HEK293 (cell line): ENCODE results near the gene CASP10.

ENCODE experiments used
- CTCF ChIA-PET: fragments of 350-600 bp; formaldehyde crosslinking; extraction: SDS; loops from one replicate; lab custom pipeline; 2021; ENCODE audit warnings: antibody characterized with exemption; lab: Yijun Ruan, JAX
- POLR2A ChIA-PET: fragments of 300-600 bp; formaldehyde crosslinking; extraction: SDS; loops from one replicate; lab custom pipeline; 2020; ENCODE audit warnings: antibody characterized with exemption, inconsistent platforms; lab: Yijun Ruan, JAX
- H3K27ac ChIP-seq: fragments of 200-500 bp; sonication (Bioruptor generic); 2 replicates; pipeline ENCODE4 v1.5.1; 2014; ENCODE audit warnings: low read depth, low read length, control low read depth, inconsistent platforms; ENCODE audit errors: extremely low read depth
- H3K36me3 ChIP-seq, 2 experiments: fragments of 200-500 bp in 1 of 2; sonication (Bioruptor generic) in 1 of 2; 1 replicate in 1 of 2; 2 replicates in 1 of 2; pipeline ENCODE4 v1.5.1; 2014 to 2017; ENCODE audit warnings: inconsistent platforms in 2 of 2, low read length in 2 of 2; ENCODE audit not compliant: control insufficient read depth in 2 of 2, insufficient read depth in 1 of 2
- H3K4me1 ChIP-seq: fragments of 200-500 bp; sonication (Bioruptor generic); 2 replicates; pipeline ENCODE4 v1.5.1; 2014; ENCODE audit warnings: mild to moderate bottlenecking, low read length, inconsistent platforms; ENCODE audit not compliant: control insufficient read depth, insufficient read depth
- H3K4me3 ChIP-seq: 2 replicates; pipeline ENCODE4 v1.5.1; 2011; ENCODE audit warnings: low read depth, mild to moderate bottlenecking, control low read depth, low read length, moderate library complexity
- H3K9me3 ChIP-seq: fragments of 200-500 bp; sonication (Bioruptor generic); 2 replicates; pipeline ENCODE4 v1.5.1; 2014; ENCODE audit warnings: low read depth, low read length, inconsistent platforms; ENCODE audit not compliant: control insufficient read depth, insufficient read depth
- KLF1 ChIP-seq: fragments of 450-650 bp; formaldehyde crosslinking; IDR thresholded peaks from 2 replicates; pipeline ENCODE4 v1.5.1; 2016; ENCODE audit warnings: missing biosample characterization, missing genetic modification characterization
- PRDM1 ChIP-seq: fragments of 450-650 bp; formaldehyde crosslinking; IDR thresholded peaks from 2 replicates; pipeline ENCODE4; 2016; ENCODE audit warnings: missing biosample characterization, missing genetic modification characterization
- SALL2 ChIP-seq: fragments of 450-650 bp; formaldehyde crosslinking; IDR thresholded peaks from 2 replicates; pipeline ENCODE4 v1.5.0; 2017; ENCODE audit warnings: missing biosample characterization, mild to moderate bottlenecking, missing genetic modification characterization, borderline replicate concordance
- SP7 ChIP-seq: fragments of 450-650 bp; formaldehyde crosslinking; IDR thresholded peaks from 2 replicates; pipeline ENCODE4 v1.5.1; 2016; ENCODE audit warnings: missing biosample characterization, missing genetic modification characterization
- ZBTB7A ChIP-seq: fragments of 450-650 bp; formaldehyde crosslinking; IDR thresholded peaks from 2 replicates; pipeline ENCODE4 v1.5.1; 2016; ENCODE audit warnings: low read depth, missing biosample characterization, missing genetic modification characterization
- ZEB2 ChIP-seq: fragments of 450-650 bp; formaldehyde crosslinking; IDR thresholded peaks from 2 replicates; pipeline ENCODE4 v1.5.1; 2016; ENCODE audit warnings: missing biosample characterization, missing genetic modification characterization
- ZFP3 ChIP-seq: fragments of 450-650 bp; formaldehyde crosslinking; IDR thresholded peaks from 2 replicates; pipeline ENCODE4 v1.5.1; 2016; ENCODE audit warnings: low read depth, missing biosample characterization, missing genetic modification characterization
- ZFP41 ChIP-seq: fragments of 450-650 bp; formaldehyde crosslinking; IDR thresholded peaks from 2 replicates; pipeline ENCODE4 v1.5.1; 2016; ENCODE audit warnings: missing biosample characterization, missing genetic modification characterization, borderline replicate concordance
- ZNF132 ChIP-seq: fragments of 450-650 bp; formaldehyde crosslinking; IDR thresholded peaks from 2 replicates; pipeline ENCODE4 v1.5.1; 2017; ENCODE audit warnings: missing biosample characterization, missing genetic modification characterization, borderline replicate concordance
- ZNF23 ChIP-seq: fragments of 450-650 bp; formaldehyde crosslinking; IDR thresholded peaks from 2 replicates; pipeline ENCODE4 v1.5.1; 2016; ENCODE audit warnings: missing biosample characterization, missing genetic modification characterization, borderline replicate concordance
- ZNF366 ChIP-seq: fragments of 450-650 bp; formaldehyde crosslinking; conservative IDR thresholded peaks from 2 replicates; pipeline ENCODE4 v1.5.1; 2016; ENCODE audit warnings: missing biosample characterization, missing genetic modification characterization
- ZNF423 ChIP-seq: fragments of 450-650 bp; formaldehyde crosslinking; IDR thresholded peaks from 2 replicates; pipeline ENCODE4 v1.5.1; 2016; ENCODE audit warnings: missing biosample characterization, missing genetic modification characterization
- ZNF426 ChIP-seq: fragments of 450-650 bp; formaldehyde crosslinking; IDR thresholded peaks from 2 replicates; pipeline ENCODE4 v1.5.1; 2017; ENCODE audit warnings: missing biosample characterization, missing genetic modification characterization, mild to moderate bottlenecking, inconsistent platforms, moderate library complexity
- ZNF544 ChIP-seq: fragments of 450-650 bp; formaldehyde crosslinking; IDR thresholded peaks from 2 replicates; pipeline ENCODE4 v1.5.0; 2017; ENCODE audit warnings: missing biosample characterization, missing genetic modification characterization
- ZNF571 ChIP-seq: fragments of 450-650 bp; formaldehyde crosslinking; IDR thresholded peaks from 2 replicates; pipeline ENCODE4 v1.5.0; 2017; ENCODE audit warnings: missing biosample characterization, missing genetic modification characterization
- ZNF596 ChIP-seq: fragments of 450-650 bp; IDR thresholded peaks from 2 replicates; pipeline ENCODE4 v1.5.0; 2018; ENCODE audit warnings: missing biosample characterization, mild to moderate bottlenecking, missing genetic modification characterization, moderate library complexity
- ZNF623 ChIP-seq: fragments of 450-650 bp; formaldehyde crosslinking; IDR thresholded peaks from 2 replicates; pipeline ENCODE4 v1.5.1; 2016; ENCODE audit warnings: missing biosample characterization, missing genetic modification characterization
- ZNF624 ChIP-seq: fragments of 450-650 bp; formaldehyde crosslinking; IDR thresholded peaks from 2 replicates; pipeline ENCODE4 v1.5.1; 2017; ENCODE audit warnings: missing biosample characterization, missing genetic modification characterization
- ZNF791 ChIP-seq: fragments of 450-650 bp; formaldehyde crosslinking; IDR thresholded peaks from 2 replicates; pipeline ENCODE4 v1.5.1; 2016; ENCODE audit warnings: missing biosample characterization, missing genetic modification characterization
- ZNF837 ChIP-seq: fragments of 450-650 bp; formaldehyde crosslinking; IDR thresholded peaks from 2 replicates; pipeline ENCODE4 v1.5.1; 2016; ENCODE audit warnings: missing biosample characterization, missing genetic modification characterization
- ZNF843 ChIP-seq: fragments of 450-650 bp; formaldehyde crosslinking; IDR thresholded peaks from 2 replicates; pipeline ENCODE4 v1.5.1; 2016; ENCODE audit warnings: missing biosample characterization, missing genetic modification characterization
- ZXDB ChIP-seq: fragments of 450-650 bp; formaldehyde crosslinking; IDR thresholded peaks from 2 replicates; pipeline ENCODE4 v1.5.1; 2016; ENCODE audit warnings: missing biosample characterization, missing genetic modification characterization
- TF ChIP-seq, protein P1 (sequence below): fragments of 450-650 bp; formaldehyde crosslinking; IDR thresholded peaks from 2 replicates; pipeline ENCODE4 v1.5.1; 2016; ENCODE audit warnings: missing biosample characterization, missing genetic modification characterization
- TF ChIP-seq, protein P2 (sequence below): fragments of 450-650 bp; formaldehyde crosslinking; IDR thresholded peaks from 2 replicates; pipeline ENCODE4 v1.5.1; 2016; ENCODE audit warnings: missing biosample characterization, missing genetic modification characterization
- TF ChIP-seq, protein P3 (sequence below): fragments of 450-650 bp; formaldehyde crosslinking; IDR thresholded peaks from 2 replicates; pipeline ENCODE4 v1.5.1; 2016; ENCODE audit warnings: missing biosample characterization, missing genetic modification characterization

The CASP10 gene

DNA sequence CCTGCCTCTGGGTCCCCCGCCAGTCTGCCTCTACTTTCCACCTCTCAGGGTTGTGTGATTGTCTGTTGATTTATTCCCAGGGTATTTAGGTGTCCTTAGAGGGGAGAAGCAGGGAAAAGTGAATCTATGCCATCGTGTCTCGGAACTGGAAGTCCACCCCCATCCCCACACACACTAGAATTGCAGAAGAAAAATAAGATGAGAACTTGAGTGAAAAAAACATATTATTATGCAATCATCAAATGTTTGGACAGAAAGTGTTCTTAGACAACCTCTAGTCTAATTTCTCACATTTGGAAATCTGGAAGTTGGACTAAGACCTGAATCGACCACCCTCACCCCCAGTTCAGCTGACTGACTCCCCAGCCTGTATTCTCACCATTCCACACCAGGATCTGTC, 63.3 kb downstream of the CASP10 start:
- no peaks in the 10 kb centered on the region for H3K4me1 ChIP-seq
- H3K36me3 ChIP-seq, result no peaks in the 10 kb centered on the region
- no peak for TF ChIP-seq ZNF843 (tag by site-specific recombination)
- no peak for TF ChIP-seq ZNF366 (tag by site-specific recombination)
- no peak for TF ChIP-seq ZXDB
- TF ChIP-seq, protein P1, sequence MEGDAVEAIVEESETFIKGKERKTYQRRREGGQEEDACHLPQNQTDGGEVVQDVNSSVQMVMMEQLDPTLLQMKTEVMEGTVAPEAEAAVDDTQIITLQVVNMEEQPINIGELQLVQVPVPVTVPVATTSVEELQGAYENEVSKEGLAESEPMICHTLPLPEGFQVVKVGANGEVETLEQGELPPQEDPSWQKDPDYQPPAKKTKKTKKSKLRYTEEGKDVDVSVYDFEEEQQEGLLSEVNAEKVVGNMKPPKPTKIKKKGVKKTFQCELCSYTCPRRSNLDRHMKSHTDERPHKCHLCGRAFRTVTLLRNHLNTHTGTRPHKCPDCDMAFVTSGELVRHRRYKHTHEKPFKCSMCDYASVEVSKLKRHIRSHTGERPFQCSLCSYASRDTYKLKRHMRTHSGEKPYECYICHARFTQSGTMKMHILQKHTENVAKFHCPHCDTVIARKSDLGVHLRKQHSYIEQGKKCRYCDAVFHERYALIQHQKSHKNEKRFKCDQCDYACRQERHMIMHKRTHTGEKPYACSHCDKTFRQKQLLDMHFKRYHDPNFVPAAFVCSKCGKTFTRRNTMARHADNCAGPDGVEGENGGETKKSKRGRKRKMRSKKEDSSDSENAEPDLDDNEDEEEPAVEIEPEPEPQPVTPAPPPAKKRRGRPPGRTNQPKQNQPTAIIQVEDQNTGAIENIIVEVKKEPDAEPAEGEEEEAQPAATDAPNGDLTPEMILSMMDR (tag by site-specific recombination), result no peak
- no peak for TF ChIP-seq ZNF623 (tag by site-specific recombination)
- TF ChIP-seq ZNF571 (tag by site-specific recombination), result no peak
- no peak for TF ChIP-seq ZNF791
- no peak for TF ChIP-seq SALL2 (tag by site-specific recombination)
- TF ChIP-seq ZNF624 (tag by site-specific recombination), result no peak
- TF ChIP-seq ZNF426 (tag by site-specific recombination), result no peak
- H3K4me3 ChIP-seq, result no peak overlapping the region
- CTCF ChIA-PET, result interaction anchor here (0.6 kb wide), 1 partner anchor 1047 kb away, joined by 3 read pairs; no protein-coding TSS in a partner anchor
- no peak overlapping the region for H3K27ac ChIP-seq
- H3K9me3 ChIP-seq, result no peaks in the 10 kb centered on the region
- POLR2A ChIA-PET, result interaction anchor here (0.7 kb wide), 1 partner anchor 10 kb away, joined by 3 read pairs; no protein-coding TSS in a partner anchor

DNA sequence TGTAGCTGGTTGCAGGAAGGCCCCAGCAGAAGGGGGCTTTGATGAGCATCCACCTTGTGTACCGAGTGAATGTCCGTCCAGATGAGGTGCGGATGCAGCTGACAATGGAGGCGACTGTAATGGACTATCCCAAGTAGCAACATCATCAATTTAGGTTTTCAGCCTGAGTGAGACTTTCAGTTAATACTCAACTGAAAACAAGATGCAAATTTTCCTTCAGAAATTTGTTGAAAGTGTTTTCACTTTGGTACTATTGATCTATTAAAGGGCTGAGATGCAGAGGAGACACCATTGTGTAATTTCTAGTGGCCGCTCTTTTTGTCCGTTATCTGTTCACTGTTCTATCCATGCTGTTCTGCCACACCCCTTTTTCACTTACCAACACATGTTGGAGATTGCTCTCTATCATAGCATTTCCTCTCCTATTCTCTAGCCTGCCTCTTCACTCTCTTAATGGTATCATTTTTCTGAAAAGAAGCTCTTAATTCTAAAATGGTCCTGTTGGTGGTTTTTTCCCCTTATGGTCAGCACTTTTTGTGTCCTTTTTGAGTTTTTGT, 65.4 kb downstream of the CASP10 start:
- H3K4me3 ChIP-seq, result no peak overlapping the region
- no peaks in the 10 kb centered on the region for H3K36me3 ChIP-seq
- H3K4me1 ChIP-seq, result no peaks in the 10 kb centered on the region
- H3K9me3 ChIP-seq, result no peaks in the 10 kb centered on the region
- ChIA-PET CTCF (no interaction called here), POLR2A (no interaction called here)
- H3K27ac ChIP-seq, result no peak overlapping the region
- no peak for TF ChIP-seq ZNF596 (tag by site-specific recombination)
- no peak for TF ChIP-seq ZNF837 (tag by site-specific recombination)
- TF ChIP-seq, protein P1 (tag by site-specific recombination), result no peak
- TF ChIP-seq ZNF423, result no peak

DNA sequence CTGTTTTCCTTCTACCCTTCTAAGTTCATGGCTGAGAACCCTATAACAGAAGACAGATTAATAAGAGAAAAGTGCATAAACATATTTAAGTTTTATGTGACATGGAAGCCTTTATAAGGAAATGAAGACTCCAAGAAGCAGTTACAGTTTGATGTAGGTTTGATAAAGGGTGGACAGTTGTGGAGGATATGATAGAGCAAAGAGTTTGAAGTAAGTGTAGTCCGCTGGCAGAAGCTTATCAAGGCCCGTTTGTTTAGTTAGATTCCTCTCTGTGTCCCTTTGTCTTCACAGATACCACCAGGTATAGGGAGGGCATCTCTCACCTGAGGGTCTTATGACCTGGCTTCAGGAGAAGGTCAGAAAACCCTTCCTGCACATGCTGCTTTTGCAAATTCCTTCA, 66.9 kb downstream of the CASP10 start:
- no peak overlapping the region for H3K27ac ChIP-seq
- H3K4me3 ChIP-seq, result no peak overlapping the region
- ChIA-PET CTCF (no interaction called here), POLR2A (no interaction called here)
- no peaks in the 10 kb centered on the region for H3K4me1 ChIP-seq
- no peaks in the 10 kb centered on the region for H3K9me3 ChIP-seq
- H3K36me3 ChIP-seq, result no peaks in the 10 kb centered on the region
- TF ChIP-seq KLF1 (tag by site-specific recombination) (no peak), ZBTB7A (tag by site-specific recombination) (no peak), ZNF623 (tag by site-specific recombination) (no peak), ZNF132 (tag by site-specific recombination) (no peak), ZEB2 (tag by site-specific recombination) (no peak), ZFP41 (no peak), ZFP3 (tag by site-specific recombination) (no peak), SP7 (no peak), ZNF544 (tag by site-specific recombination) (no peak), ZNF23 (tag by site-specific recombination) (no peak), PRDM1 (tag by site-specific recombination) (no peak)
- TF ChIP-seq, protein P2, sequence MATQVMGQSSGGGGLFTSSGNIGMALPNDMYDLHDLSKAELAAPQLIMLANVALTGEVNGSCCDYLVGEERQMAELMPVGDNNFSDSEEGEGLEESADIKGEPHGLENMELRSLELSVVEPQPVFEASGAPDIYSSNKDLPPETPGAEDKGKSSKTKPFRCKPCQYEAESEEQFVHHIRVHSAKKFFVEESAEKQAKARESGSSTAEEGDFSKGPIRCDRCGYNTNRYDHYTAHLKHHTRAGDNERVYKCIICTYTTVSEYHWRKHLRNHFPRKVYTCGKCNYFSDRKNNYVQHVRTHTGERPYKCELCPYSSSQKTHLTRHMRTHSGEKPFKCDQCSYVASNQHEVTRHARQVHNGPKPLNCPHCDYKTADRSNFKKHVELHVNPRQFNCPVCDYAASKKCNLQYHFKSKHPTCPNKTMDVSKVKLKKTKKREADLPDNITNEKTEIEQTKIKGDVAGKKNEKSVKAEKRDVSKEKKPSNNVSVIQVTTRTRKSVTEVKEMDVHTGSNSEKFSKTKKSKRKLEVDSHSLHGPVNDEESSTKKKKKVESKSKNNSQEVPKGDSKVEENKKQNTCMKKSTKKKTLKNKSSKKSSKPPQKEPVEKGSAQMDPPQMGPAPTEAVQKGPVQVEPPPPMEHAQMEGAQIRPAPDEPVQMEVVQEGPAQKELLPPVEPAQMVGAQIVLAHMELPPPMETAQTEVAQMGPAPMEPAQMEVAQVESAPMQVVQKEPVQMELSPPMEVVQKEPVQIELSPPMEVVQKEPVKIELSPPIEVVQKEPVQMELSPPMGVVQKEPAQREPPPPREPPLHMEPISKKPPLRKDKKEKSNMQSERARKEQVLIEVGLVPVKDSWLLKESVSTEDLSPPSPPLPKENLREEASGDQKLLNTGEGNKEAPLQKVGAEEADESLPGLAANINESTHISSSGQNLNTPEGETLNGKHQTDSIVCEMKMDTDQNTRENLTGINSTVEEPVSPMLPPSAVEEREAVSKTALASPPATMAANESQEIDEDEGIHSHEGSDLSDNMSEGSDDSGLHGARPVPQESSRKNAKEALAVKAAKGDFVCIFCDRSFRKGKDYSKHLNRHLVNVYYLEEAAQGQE, result no peak
- TF ChIP-seq, protein P3, sequence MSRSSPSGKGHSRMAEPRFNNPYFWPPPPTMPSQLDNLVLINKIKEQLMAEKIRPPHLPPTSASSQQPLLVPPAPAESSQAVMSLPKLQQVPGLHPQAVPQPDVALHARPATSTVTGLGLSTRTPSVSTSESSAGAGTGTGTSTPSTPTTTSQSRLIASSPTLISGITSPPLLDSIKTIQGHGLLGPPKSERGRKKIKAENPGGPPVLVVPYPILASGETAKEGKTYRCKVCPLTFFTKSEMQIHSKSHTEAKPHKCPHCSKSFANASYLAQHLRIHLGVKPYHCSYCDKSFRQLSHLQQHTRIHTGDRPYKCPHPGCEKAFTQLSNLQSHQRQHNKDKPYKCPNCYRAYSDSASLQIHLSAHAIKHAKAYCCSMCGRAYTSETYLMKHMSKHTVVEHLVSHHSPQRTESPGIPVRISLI (tag by site-specific recombination), result no peak
